HAP-1 (cell line): ENCODE results near the gene OR52E1.

Source experiments
- DNase-seq, 2 experiments: peaks; one replicate each; pipeline ENCODE4 v3.0.0-alpha.2; 2016 to 2020; ENCODE audit warnings: low spot score in 2 of 2
- H3K27me3 ChIP-seq: fragments of 250-450 bp; sonication (Bioruptor Pico); 2 replicates; pipeline ENCODE4 v1.5.1; 2020; ENCODE audit warnings: low read depth, mild to moderate bottlenecking, moderate library complexity
- H3K36me3 ChIP-seq: fragments of 250-450 bp; sonication (Bioruptor Pico); replicated peaks from 2 replicates; pipeline ENCODE4 v1.5.1; 2020; ENCODE audit warnings: mild to moderate bottlenecking
- H3K4me1 ChIP-seq: fragments of 250-450 bp; sonication (Bioruptor Pico); 2 replicates; pipeline ENCODE4 v1.5.1; 2020; ENCODE audit warnings: mild to moderate bottlenecking
- H3K4me3 ChIP-seq: fragments of 250-450 bp; sonication (Bioruptor Pico); 2 replicates; pipeline ENCODE4 v1.5.1; 2020; ENCODE audit warnings: mild to moderate bottlenecking, moderate library complexity
- H3K9me3 ChIP-seq: fragments of 250-450 bp; sonication (Bioruptor Pico); 2 replicates; pipeline ENCODE4 v1.5.1; 2020; ENCODE audit warnings: mild to moderate bottlenecking, moderate library complexity
- in situ Hi-C: fragments of 300-500 bp; cut with MboI; formaldehyde crosslinking; loops from 3 replicates; pipeline ENCODE4 v1.14.3; 2020; ENCODE audit warnings: low sequenced_read_pairs, inconsistent platforms, mixed read lengths

The OR52E1 gene

GRCh38 chr11:5083602-5084001, 14.2 kb downstream of the OR52E1 start:
- Histone ChIP-seq H3K9me3 (no peaks in the 10 kb centered on the region), H3K4me3 (no peak overlapping the region), H3K4me1 (no peaks in the 10 kb centered on the region), H3K36me3 (no peaks in the 10 kb centered on the region), H3K27me3 (no peaks in the 10 kb centered on the region)
- no peak for DNase-seq
- in situ Hi-C loops: no loop called here

- no peaks in the 10 kb centered on the region for H3K4me1 ChIP-seq
- H3K4me3 ChIP-seq: no peak overlapping the region
- H3K27me3 ChIP-seq: no peaks in the 10 kb centered on the region
- in situ Hi-C loops: no loop called here
- no peak for DNase-seq
- no peaks in the 10 kb centered on the region for H3K9me3 ChIP-seq
- H3K36me3 ChIP-seq: no peaks in the 10 kb centered on the region
Measured at GRCh38 chr11:5088556-5088955, 19.2 kb downstream of the OR52E1 start.

- Histone ChIP-seq H3K9me3 (no peaks in the 10 kb centered on the region), H3K27me3 (no peaks in the 10 kb centered on the region), H3K4me3 (no peak overlapping the region), H3K36me3 (no peaks in the 10 kb centered on the region), H3K4me1 (no peaks in the 10 kb centered on the region)
- no peak for DNase-seq
- in situ Hi-C loops: no loop called here
Measured at GRCh38 chr11:5090668-5091067, 21.3 kb downstream of the OR52E1 start.

GRCh38 chr11:5092821-5093585, 23.6 kb downstream of the OR52E1 start:
- H3K4me1 ChIP-seq: no peaks in the 10 kb centered on the region
- H3K4me3 ChIP-seq: no peak overlapping the region
- DNase-seq: no peak
- no peaks in the 10 kb centered on the region for H3K27me3 ChIP-seq
- in situ Hi-C loops: no loop called here
- H3K36me3 ChIP-seq: no peaks in the 10 kb centered on the region
- H3K9me3 ChIP-seq: no peaks in the 10 kb centered on the region

- no peak overlapping the region for H3K4me3 ChIP-seq
- no peaks in the 10 kb centered on the region for H3K4me1 ChIP-seq
- in situ Hi-C loops: no loop called here
- no peaks in the 10 kb centered on the region for H3K36me3 ChIP-seq
- H3K27me3 ChIP-seq: no peaks in the 10 kb centered on the region
- H3K9me3 ChIP-seq: no peaks in the 10 kb centered on the region
- DNase-seq: no peak
Measured at GRCh38 chr11:5096011-5096410, 26.6 kb downstream of the OR52E1 start.

GRCh38 chr11:5102246-5102645, 32.9 kb downstream of the OR52E1 start:
- Histone ChIP-seq H3K4me3 (no peak overlapping the region), H3K4me1 (no peaks in the 10 kb centered on the region), H3K27me3 (no peaks in the 10 kb centered on the region), H3K9me3 (no peaks in the 10 kb centered on the region), H3K36me3 (no peaks in the 10 kb centered on the region)
- no peak for DNase-seq
- in situ Hi-C loops: loop anchor here (25.0 kb wide), 1 partner anchor 710 kb away; the partner anchor contains the start of gene OR52N2

- H3K27me3 ChIP-seq: no peaks in the 10 kb centered on the region
- H3K4me3 ChIP-seq: no peak overlapping the region
Measured at GRCh38 chr11:5103066-5103465, 33.7 kb downstream of the OR52E1 start.

GRCh38 chr11:5107285-5107684, 37.9 kb downstream of the OR52E1 start:
- DNase-seq: no peak

More at GRCh38 chr11:5103066-5103465, 33.7 kb downstream of the OR52E1 start:
- in situ Hi-C loops: loop anchor here (25.0 kb wide), 1 partner anchor 709 kb away; the partner anchor contains the start of gene OR52N2
- H3K9me3 ChIP-seq: no peaks in the 10 kb centered on the region
- H3K36me3 ChIP-seq: no peaks in the 10 kb centered on the region
- H3K4me1 ChIP-seq: no peaks in the 10 kb centered on the region
- no peak for DNase-seq

GRCh38 chr11:5115339-5115738, 46.0 kb downstream of the OR52E1 start:
- no peaks in the 10 kb centered on the region for H3K9me3 ChIP-seq
- DNase-seq: no peak
- H3K36me3 ChIP-seq: no peaks in the 10 kb centered on the region
- H3K27me3 ChIP-seq: no peaks in the 10 kb centered on the region
- no peak overlapping the region for H3K4me3 ChIP-seq
- in situ Hi-C loops: loop anchor here (25.0 kb wide), 1 partner anchor 697 kb away; the partner anchor contains the start of gene OR52N2
- H3K4me1 ChIP-seq: no peaks in the 10 kb centered on the region

More at GRCh38 chr11:5107285-5107684, 37.9 kb downstream of the OR52E1 start:
- in situ Hi-C loops: loop anchor here (25.0 kb wide), 1 partner anchor 705 kb away; the partner anchor contains the start of gene OR52N2
- Histone ChIP-seq H3K4me1 (no peaks in the 10 kb centered on the region), H3K9me3 (no peaks in the 10 kb centered on the region), H3K27me3 (no peaks in the 10 kb centered on the region), H3K36me3 (no peaks in the 10 kb centered on the region), H3K4me3 (no peak overlapping the region)

- H3K27me3 ChIP-seq: no peaks in the 10 kb centered on the region
- H3K9me3 ChIP-seq: no peaks in the 10 kb centered on the region
- in situ Hi-C loops: loop anchor here (25.0 kb wide), 1 partner anchor 695 kb away; the partner anchor contains the start of gene OR52N2
- DNase-seq: no peak
- H3K4me3 ChIP-seq: no peak overlapping the region
- H3K4me1 ChIP-seq: no peaks in the 10 kb centered on the region
- H3K36me3 ChIP-seq: no peaks in the 10 kb centered on the region
Measured at GRCh38 chr11:5117588-5117987, 48.2 kb downstream of the OR52E1 start.

- no peaks in the 10 kb centered on the region for H3K9me3 ChIP-seq
- 0 out of 2 replicates have a peak, but pooled peaks cover 2% of the 10 kb centered on the region for H3K27me3 ChIP-seq
- in situ Hi-C loops: loop anchor here (25.0 kb wide), 1 partner anchor 693 kb away; the partner anchor contains the start of gene OR52N2
- no peak overlapping the region for H3K4me3 ChIP-seq
- H3K4me1 ChIP-seq: no peaks in the 10 kb centered on the region
- DNase-seq: no peak
- no peaks in the 10 kb centered on the region for H3K36me3 ChIP-seq
Measured at GRCh38 chr11:5118893-5119292, 49.5 kb downstream of the OR52E1 start.
